GM18502 (cell line): ENCODE data around the gene PRKCE.
A peak's percentile ranks its signal among the peaks of the same experiment; 100 is the strongest.

Experiments
- ATAC-seq: cut with Tn5 transposase; IDR thresholded peaks from one replicate; pipeline ENCODE4 v1.9.1; 2021; ENCODE audit warnings: mild to moderate bottlenecking; ENCODE audit not compliant: unreplicated experiment, poor library complexity

The PRKCE gene

DNA sequence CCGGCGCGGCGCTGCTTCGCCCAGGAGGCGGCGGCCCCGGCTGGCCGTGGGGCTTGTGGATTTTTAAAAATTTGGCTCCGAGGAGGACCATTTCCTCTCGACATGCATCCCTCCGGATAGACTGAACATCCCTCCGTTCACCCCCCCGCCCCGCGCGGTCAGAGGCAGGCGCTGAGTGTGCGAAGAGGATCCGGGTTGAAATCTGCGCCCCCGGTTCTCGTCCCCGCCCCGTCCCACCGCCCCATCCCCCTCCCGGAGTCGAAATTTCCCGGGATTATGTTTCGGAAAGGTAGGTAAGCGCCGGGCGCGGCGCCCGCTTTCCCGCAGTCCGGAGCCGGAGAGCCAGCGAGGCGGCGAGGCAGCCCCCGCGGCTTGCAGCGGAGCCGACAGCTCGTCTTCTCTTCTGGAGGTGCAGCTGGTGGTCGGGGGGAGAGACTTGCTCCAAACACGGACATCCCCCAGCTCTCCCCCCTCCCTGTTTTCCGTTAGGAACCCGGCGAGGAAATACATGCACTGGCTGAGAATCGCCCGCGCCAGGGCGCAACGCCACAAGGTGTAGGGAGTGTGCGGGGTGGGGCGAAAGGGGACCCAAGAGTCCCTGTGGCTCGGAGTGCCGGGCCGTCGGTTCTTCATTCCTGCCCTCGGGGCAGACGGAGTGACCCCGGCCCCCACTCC is at the start of gene PRKCE:
TSS of gene PRKCE (plus strand) at position 261 of the 675 bp plus-strand sequence.
- peak; percentile 23 for ATAC-seq

DNA sequence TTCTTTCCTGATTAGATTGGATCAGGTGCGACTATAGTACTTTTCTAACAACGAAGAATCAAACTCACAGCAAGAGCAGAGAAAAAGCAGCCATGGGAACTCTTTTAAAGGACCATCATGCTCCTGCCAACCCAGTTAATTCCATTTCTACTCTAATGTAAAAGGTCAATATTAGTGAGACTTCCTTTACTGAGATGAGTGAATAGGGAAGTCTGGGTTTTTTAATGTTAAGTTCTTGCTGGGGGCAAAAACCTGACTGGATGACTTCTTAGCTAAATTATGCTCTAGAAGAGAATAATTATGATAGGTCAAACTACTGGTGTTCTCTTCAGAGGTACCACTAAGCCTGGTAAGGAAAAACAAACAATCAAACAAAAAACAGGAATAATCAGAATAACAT is 48.9 kb upstream of the PRKCE start:
- no peak for ATAC-seq

DNA sequence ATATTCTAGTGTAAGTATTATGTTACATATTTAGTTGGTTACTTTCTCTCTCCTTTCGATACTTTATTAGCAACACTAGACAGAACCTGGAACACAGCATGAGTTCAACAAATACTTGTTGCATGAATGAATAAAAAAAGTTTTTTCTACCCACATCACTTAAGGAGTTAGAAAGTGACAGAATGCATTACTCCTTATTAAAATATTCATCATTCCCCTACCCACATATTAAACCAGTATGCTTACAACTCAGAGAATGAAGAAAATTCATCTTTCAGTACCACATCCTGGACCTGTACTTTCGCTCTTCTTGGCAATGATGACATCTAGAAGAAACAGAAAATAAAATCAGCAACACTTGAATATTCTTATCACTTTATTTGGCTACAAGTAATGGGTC is 46.4 kb upstream of the PRKCE start:
- no peak for ATAC-seq

DNA sequence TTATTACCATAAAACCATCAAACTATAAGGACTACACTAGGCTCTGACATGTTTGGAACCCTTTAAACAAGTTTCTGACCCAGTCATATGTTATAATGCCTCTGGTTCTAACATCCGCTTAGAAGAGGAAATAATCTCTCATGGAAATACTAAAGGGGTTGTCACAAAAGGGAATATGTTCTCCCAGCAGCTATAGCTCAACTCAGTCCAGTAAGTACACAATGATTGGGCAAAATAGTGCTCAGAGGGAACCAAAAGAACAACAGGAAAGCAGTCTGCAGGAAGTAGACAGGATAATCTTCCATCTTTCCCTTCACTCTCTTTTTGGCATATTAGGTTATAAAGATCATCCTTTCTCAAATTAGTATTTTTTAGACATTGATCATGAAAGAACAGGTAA is 44.7 kb upstream of the PRKCE start:
- ATAC-seq, result no peak

DNA sequence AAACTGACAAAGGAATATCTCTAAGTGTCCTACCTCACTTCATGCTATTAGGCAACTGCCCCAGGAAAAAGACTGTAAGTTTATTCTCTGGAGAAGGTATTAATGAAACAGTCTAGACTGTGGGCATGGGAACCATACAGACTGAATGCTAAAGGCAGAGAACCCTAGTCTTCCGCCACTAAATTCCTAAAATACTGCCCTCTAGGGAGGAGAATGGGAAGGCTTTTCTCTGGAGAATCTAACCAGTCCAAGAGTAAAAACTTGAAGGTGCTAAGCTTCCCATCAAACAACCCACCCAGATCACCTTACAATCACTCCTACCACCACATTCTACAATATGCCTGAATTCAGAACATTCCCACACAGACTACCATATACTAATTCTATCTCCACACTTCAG is 43.8 kb upstream of the PRKCE start:
- ATAC-seq, result no peak

DNA sequence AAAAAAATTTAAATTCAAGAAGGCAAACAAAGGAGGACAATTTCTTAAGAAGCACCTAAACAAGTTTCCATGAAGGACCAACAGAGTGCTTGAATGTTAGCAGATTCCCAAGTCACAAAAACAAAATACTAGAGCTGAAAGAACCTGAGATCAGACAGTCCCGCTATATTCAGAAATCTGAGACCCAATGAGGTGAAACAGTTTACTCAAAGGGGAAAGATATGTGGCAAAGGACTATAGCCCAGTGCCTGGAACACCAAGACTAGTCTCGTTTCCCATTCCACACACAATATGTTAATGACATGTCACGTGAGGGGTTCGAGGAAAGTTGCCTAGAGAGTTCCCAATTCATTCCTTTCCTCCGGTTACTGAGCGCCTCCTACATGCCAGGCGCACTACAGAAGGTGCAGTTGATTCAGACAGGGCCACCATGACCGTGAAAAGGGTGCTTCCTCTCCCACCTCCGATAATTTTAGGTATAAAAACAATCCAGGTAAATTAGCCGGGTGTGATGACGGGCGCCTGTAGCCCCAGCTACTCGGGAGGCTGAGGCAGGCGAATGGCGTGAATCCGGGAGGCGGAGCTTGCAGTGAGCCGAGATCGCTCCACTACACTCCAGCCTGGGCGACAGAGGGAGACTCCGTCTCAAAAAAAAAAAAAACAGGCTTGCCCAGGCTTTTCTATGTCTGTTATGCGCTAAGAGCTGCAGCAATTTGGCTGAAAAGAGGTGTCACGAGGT is 41.0 kb upstream of the PRKCE start:
- peak; percentile 49 for ATAC-seq

DNA sequence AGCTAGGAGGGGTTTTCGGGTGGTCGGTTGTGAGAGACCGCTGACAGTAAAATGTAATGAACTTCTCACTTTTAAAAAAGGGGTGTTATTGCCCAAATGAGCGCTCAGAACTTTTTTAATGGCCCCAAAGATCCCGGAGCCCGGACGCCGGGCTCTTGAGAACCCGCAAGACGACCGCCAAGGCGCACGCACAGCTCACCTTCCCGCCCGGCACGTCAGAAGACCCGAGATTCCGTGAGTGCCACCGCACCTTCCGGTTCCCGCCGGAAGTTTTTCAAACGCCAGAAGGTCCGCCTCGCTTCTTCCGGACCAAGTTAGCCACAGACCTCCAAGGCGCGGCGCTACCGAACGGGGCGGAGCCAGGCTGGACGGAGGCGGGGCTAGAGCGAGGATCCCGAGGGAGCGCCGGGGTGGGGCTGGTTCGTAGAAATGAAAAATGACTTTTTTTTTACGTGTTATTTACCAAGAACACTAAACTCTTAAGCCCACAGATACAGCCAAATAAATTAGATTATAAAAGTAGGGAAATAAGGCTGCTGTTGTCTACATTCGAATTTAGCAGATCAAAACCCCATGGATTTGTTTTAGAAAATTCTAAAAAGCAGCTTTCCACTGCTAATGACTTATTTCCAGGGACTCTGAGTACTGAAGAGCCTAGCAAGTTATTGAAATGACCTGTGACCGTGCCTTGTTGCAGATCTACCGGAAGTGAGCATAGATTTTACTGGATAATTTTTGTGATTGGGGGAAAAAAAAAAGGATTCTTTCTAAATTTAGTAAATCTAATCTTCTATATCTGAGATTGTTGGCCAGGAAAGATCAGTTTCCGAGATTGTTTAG is 40.2 kb upstream of the PRKCE start, which contains the start of gene SRBD1:
TSS of gene SRBD1 (minus strand) at position 248 of the 840 bp plus-strand sequence. CDS start 5,826 bp downstream, outside the sequence.
- ATAC-seq, result peak; percentile 93

DNA sequence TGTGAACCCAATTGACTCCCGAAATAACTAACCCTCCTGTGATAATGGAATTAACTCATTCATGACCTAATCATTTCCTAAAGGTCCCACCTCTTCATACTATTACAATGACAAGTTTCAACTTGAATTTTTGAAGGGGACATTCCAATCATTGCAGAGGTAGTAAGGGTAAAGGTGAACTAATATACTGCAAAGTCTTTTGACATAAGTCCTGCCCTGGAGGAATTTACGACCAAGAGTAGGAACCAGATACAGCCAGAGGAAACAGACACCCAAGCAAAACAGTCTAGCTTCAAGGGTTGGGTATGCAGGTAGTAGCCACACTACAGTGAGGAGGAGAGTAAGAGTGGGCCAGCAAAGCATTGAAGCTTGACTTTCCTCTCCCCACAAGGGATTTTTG is 39.2 kb upstream of the PRKCE start:
- no peak for ATAC-seq

DNA sequence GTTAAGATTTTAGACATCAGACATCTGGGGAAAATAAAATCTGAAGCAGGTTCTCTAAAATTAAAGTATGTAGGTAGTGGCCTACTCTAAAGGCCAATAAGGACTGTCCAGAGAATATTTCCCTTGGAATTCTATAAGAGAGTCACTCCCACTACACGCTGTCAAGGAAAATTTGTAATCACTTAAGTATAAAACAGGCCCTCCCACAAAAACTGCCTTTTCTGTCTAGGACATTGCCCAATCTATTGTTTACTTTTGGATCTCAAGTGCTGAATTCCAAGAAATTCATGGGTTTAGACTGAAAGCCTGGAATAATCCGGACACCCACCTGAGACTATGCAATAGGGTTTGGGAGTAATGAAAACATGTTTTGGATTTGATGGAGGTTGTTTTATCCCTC is 38.7 kb upstream of the PRKCE start:
- no peak for ATAC-seq

DNA sequence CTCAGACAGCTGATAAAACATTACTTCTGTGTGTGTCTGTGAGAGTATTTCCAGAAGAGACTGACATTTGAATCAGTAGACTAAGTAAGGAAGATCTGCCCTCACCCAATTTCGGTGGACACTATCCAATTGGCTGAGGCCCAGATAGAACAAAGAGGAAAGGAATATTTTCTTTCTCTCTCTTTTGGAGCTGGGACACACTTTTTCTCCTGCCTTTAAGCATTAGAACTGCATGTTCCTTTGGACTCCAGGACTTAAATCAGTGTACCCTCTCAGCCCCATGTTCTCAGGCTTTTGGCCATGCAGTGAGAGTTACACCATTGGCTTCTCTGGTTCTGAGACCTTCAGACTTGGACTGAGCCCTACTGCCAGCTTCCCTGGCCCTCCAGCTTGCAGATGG is 37.1 kb upstream of the PRKCE start:
- ATAC-seq, result no peak

DNA sequence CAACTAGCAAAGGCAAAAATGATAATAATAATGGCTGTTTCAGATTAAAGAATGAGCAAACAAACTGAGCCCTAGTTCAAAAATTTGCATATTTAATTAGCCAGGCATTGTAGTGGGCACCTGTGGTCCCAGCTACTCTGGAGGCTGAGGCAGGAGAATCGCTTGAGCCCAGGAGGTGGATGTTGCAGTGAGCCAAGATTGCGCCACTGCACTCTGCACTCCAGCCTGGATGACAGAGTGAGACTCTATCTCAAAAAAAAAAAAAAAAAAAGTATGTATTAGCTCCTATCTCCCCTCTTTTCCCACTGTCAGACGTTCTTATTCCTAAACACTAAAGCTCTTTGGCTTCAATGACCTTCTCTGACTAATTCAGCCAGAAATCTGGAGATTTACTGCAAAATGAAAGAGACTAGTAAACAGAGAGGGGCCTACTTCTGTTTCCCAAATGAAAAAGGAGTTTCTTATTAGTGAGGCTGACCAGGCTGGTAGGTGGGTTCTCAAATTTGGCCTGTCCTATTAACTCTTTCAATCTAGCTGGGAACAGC is 36.5 kb upstream of the PRKCE start:
- ATAC-seq, result no peak

DNA sequence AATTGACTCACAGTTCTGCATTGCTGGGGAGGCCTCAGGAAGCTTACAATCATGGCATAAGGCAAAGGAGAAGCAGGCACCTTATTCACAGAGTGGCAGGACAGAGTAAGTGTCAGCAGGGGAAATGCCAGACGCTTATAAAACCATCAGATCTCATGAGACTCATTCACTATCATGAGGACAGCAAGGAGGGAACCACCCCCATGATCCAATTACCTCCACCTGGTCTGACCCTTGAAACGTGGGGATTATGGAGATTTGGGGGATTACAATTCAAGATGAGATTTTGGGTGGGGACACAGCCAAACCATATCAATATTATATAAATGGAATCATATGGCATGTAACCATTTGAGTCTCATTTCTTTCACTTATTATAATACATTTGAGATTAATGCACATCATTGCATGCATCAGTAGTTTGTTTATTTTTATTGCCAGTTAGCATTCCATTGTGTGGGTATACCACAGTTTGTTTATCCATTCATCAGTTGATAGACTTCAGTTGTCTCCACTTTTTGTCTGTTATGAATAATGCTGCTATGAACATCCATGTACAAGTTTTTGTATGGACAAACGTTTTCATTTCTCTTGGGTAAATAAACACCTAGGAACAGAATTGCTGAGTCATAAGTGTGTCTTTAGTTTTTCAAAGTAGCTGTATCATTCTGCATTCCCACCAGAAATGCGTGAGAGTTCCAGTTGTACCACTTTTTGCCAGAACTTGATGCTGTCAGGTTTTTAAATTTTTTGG is 34.6 kb upstream of the PRKCE start:
- ATAC-seq, result no peak

DNA sequence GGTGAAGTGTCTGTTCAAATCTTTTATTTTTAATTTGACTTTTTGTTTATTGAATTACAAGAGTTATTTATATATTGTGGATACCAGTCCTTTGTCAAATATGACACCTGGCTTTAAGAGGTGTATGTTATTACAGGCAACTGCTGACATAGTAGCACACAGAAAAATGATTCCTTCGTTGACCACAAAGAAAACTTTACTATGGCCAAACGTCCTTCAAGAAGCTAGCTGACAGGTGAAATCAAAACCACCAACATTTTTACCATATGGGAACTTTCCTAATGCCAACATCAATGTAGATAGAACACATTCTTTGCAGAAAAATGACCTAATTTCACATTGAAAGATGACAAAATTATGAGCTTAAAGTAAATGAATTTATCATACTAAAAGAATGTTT is 34.0 kb upstream of the PRKCE start:
- no peak for ATAC-seq

DNA sequence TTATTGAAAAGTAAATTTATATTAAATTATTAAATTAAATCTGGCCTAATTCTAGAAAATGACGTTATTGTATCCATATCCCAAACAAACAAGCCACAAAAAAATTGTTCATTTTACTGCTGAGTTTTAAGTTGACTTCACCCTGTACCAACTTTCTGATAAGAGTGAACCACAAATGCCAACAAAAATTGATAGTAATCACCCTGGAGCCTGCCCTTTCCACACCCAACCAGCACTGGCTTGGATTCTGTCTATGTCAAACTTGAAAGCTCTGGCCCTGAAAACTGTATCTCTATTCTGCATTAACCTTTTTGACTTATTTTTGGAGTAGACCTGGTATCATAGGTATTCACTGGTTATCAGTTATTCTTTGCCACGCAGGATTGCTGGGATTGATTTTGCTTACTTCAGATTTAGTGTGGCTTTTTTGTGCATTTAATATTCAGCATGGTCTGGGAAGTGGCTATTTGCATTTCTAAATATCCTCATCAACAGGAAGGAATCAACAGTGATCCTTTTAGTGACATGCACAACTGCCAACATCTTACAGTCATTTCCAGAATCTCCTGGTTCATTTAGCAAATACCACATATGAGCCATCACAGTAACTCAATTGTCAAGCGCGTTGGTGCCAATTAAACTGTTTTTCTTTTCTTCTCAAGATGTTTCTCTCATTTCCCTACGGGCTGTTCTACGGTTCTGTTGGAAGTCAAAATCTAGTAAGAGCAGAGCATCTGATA is 29.0 kb upstream of the PRKCE start:
- ATAC-seq, result no peak

DNA sequence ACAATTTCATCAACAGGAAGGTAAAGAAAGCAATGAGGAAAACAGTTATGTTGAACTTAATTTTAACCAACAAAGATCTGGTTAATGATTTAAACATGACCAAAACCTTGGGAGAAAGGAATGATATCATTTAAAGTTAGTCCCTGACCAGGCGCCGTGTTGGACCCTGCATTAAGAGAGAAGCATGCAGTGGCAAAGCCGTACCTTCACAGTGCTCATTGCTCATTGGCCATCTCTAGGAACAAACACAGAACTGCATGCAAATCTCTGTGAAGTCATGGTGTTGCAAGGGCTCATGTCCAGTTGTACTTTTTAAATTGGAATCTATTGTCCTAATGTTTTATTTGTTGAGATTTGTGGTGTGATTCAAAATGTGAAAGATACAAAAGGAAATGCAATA is 28.4 kb upstream of the PRKCE start:
- ATAC-seq, result no peak

DNA sequence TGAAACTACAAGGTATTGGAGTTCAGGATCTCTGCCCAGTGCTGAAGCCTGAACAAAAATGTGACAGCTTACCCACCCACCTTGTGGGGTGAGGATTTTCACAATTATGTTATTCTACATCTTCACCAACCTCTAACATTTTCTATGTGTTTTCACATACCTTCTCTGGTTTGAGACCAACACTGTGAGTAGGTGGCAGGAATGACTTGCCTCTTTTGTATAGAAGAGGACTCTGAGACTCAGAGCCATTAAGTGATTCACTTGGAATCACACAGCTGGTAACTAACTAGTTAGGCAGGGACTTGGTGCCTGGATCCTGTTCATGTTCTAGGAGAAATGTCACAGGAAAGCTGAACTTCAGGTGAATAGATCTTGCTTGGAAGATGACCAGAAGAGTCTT is 25.7 kb upstream of the PRKCE start:
- ATAC-seq, result no peak

DNA sequence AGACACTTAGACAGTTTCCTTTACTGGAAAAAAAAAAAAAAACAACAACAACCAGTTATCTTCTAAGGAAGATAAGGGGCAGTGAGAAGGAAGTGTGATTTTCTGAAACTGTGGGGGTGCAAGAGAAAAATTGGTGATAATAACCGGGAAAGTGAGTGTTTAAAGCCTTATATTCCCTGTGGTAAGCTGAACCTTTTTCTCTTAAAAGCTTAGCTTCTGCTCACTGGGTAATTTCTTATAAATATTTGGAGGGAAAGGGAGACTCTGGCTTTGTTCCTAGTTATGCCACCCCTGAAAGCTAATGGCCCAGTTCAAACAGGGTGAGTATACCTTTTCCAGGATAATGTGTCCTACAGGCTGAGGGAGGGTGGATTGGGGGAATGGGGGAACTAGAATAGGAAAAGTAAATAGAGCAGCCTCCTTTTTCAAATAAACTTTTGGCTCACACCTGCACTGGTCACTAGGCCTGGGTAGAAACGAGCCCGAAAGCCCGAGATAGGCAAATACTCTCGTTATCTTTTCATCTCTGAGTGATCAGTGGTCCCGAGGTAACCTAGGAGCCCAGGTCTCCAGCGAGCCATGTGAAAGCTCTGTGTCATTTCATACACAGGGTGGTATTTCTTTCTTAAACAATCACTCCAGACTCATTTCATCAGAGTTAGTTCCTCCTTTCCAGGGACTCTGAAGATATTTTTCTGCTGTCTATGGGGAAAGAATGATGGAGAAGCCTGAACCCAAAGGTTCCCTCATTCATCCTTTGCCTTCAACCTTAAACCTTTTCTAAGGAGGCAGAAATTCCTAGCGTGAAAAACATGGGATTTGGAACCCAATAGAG is 24.9 kb upstream of the PRKCE start:
- ATAC-seq, result no peak

DNA sequence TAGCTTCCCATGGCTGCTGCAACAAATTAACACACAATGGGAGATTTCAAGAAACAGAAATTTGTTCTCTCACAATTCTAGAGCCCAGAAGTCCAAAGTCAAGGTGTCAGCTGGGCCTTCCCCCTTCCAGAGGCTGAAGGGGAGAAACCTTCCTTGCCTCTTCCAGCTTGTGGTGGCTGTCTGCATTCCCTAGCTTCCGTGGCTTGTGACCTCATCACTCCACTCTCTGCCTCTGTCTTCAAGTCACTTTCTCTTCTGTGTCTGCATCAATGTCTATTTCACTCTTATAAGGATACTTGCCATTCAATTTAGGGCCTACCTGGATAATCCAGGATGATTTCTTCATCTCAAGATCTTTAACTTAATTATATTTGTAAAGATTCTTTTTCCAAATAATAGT is 23.6 kb upstream of the PRKCE start:
- ATAC-seq, result no peak

DNA sequence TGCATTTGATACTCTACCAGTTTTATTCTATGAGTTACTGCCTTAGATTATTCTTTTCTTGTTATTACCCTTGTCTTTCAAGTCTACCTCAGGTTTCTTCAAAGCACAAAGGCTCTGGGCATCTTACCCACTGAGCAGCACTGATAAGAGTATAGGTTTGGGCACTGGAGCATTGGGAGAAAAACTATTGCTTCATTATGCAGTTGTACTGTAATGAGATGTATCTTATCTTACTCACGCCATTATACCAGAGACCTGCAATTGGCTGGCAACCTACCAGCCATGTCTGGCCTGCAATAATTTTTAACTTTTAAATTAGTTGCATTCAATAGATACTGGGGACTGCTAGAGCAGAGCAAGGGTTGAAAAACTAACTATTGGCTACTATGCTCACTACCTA is 21.5 kb upstream of the PRKCE start:
- no peak for ATAC-seq
